BLaER1 treated with 17β-estradiol and CSF1 and Interleukin-3, amounts not matched to agents 10 nM and 100 nM (cell line): ENCODE measurements around the gene TAF1C.
"Not testable (repeated sequence)": the region's sequence is repeated elsewhere in the genome, so short reads cannot be mapped to it uniquely, and the experiment has no call there.

Experiments
- H3K27ac ChIP-seq, 11 experiments: shearing (Covaris generic); formaldehyde crosslinking; 2 replicates each; pipeline ENCODE4 v1.8.1; 2022
- H3K27me3 ChIP-seq, 11 experiments: shearing (Covaris generic); formaldehyde crosslinking; 2 replicates each; pipeline ENCODE4 v1.8.1; 2022
- H3K36me3 ChIP-seq, 11 experiments: shearing (Covaris generic); formaldehyde crosslinking; 2 replicates each; pipeline ENCODE4 v1.8.1; 2022
- H3K4me1 ChIP-seq, 10 experiments: shearing (Covaris generic); formaldehyde crosslinking; 2 replicates each; pipeline ENCODE4 v1.8.1; 2022
- H3K4me2 ChIP-seq, 11 experiments: shearing (Covaris generic); formaldehyde crosslinking; 2 replicates each; pipeline ENCODE4 v1.8.1; 2022
- H3K4me3 ChIP-seq, 10 experiments: shearing (Covaris generic); formaldehyde crosslinking; 2 replicates each; pipeline ENCODE4 v1.8.1; 2022
- H3K9ac ChIP-seq, 11 experiments: shearing (Covaris generic); formaldehyde crosslinking; 2 replicates each; pipeline ENCODE4 v1.8.1; 2022
- H3K9me3 ChIP-seq, 11 experiments: shearing (Covaris generic); formaldehyde crosslinking; replicated peaks in 1 of 11; 2 replicates each; pipeline ENCODE4 v1.8.1; 2022
- H4K20me1 ChIP-seq, 11 experiments: shearing (Covaris generic); formaldehyde crosslinking; 2 replicates each; pipeline ENCODE4 v1.8.1; 2022
- Cebpa-rat ChIP-seq, 11 experiments: shearing (Covaris generic); IDR thresholded peaks; 2 replicates each; pipeline ENCODE4 v1.8.1; 2022

The TAF1C gene

GRCh38 chr16:84214451-84215066 lies 27.7 kb upstream of the TAF1C start:
- Histone ChIP-seq H3K9ac (no peak overlapping the region), H3K9me3 (peaks cover 10 to 18% (median 15%) of the 10 kb centered on the region in 11 experiments; a peak in 21 of 22 replicates), H3K4me2 (peak overlapping the region in 8 of 11 experiments; percentile 17 to 64 (median 46); a peak in 15 of 22 replicates), H3K27ac (no peak overlapping the region), H3K4me1 (peaks cover 0 to 12% (median 9%) of the 10 kb centered on the region in 10 experiments; a peak in 14 of 20 replicates), H3K36me3 (no peaks in the 10 kb centered on the region), H3K27me3 (no peaks in the 10 kb centered on the region), H3K4me3 (no peak overlapping the region), H4K20me1 (no peaks in the 10 kb centered on the region; a peak in 1 of 22 replicates)
- no peak for TF ChIP-seq Cebpa-rat (IDR thresholded peaks at IDR 0.05)

GRCh38 chr16:84212631-84213030 lies 25.8 kb upstream of the TAF1C start:
- H4K20me1 ChIP-seq = no peaks in the 10 kb centered on the region; a peak in 1 of 22 replicates
- H3K9me3 ChIP-seq = peaks cover 20 to 31% (median 26%) of the 10 kb centered on the region in 11 experiments
- no peak overlapping the region for H3K9ac ChIP-seq
- H3K36me3 ChIP-seq = no peaks in the 10 kb centered on the region
- H3K4me2 ChIP-seq = no peak overlapping the region
- H3K27ac ChIP-seq = no peak overlapping the region
- H3K4me3 ChIP-seq = no peak overlapping the region
- no peak for TF ChIP-seq Cebpa-rat (IDR thresholded peaks at IDR 0.05)
- peaks cover 0 to 20% (median 9%) of the 10 kb centered on the region in 10 experiments; a peak in 14 of 20 replicates for H3K4me1 ChIP-seq
- no peaks in the 10 kb centered on the region for H3K27me3 ChIP-seq

GRCh38 chr16:84212154-84212553 lies 25.3 kb upstream of the TAF1C start:
- no peaks in the 10 kb centered on the region; a peak in 1 of 22 replicates for H4K20me1 ChIP-seq
- H3K4me3 ChIP-seq = no peak overlapping the region
- peaks cover 20 to 31% (median 26%) of the 10 kb centered on the region in 11 experiments for H3K9me3 ChIP-seq
- H3K27ac ChIP-seq = no peak overlapping the region
- no peaks in the 10 kb centered on the region for H3K27me3 ChIP-seq
- H3K4me2 ChIP-seq = no peak overlapping the region
- H3K9ac ChIP-seq = no peak overlapping the region
- H3K4me1 ChIP-seq = peaks cover 0 to 20% (median 9%) of the 10 kb centered on the region in 10 experiments; a peak in 14 of 20 replicates
- TF ChIP-seq Cebpa-rat (IDR thresholded peaks at IDR 0.05) = no peak
- no peaks in the 10 kb centered on the region for H3K36me3 ChIP-seq

GRCh38 chr16:84209989-84210388 lies 23.1 kb upstream of the TAF1C start:
- Histone ChIP-seq H3K27ac (no peak overlapping the region), H3K9ac (no peak overlapping the region), H3K36me3 (no peaks in the 10 kb centered on the region), H3K4me3 (no peak overlapping the region), H3K9me3 (peaks cover 20 to 31% (median 26%) of the 10 kb centered on the region in 11 experiments), H3K4me1 (peaks cover 0 to 18% (median 8%) of the 10 kb centered on the region in 10 experiments; a peak in 14 of 20 replicates), H3K4me2 (no peak overlapping the region), H3K27me3 (no peaks in the 10 kb centered on the region), H4K20me1 (no peaks in the 10 kb centered on the region)
- TF ChIP-seq Cebpa-rat (IDR thresholded peaks at IDR 0.05) = no peak

GRCh38 chr16:84207879-84208278 lies 21.0 kb upstream of the TAF1C start:
- Histone ChIP-seq H3K4me3 (no peak overlapping the region), H3K27ac (no peak overlapping the region), H3K9me3 (peaks cover 20 to 31% (median 26%) of the 10 kb centered on the region in 11 experiments), H3K27me3 (no peaks in the 10 kb centered on the region), H3K4me1 (peaks cover 0 to 8% (median 0%) of the 10 kb centered on the region in 10 experiments; a peak in 7 of 20 replicates), H3K9ac (no peak overlapping the region), H3K36me3 (no peaks in the 10 kb centered on the region), H3K4me2 (peak overlapping the region in 1 of 11 experiments; percentile 30; a peak in 1 of 22 replicates), H4K20me1 (no peaks in the 10 kb centered on the region)
- TF ChIP-seq Cebpa-rat (IDR thresholded peaks at IDR 0.05) = no peak

- H3K27me3 ChIP-seq = no peaks in the 10 kb centered on the region
- peaks cover 0 to 8% (median 0%) of the 10 kb centered on the region in 10 experiments; a peak in 7 of 20 replicates for H3K4me1 ChIP-seq
- no peaks in the 10 kb centered on the region for H3K36me3 ChIP-seq
- H3K9me3 ChIP-seq = peaks cover 20 to 31% (median 26%) of the 10 kb centered on the region in 11 experiments
- H3K27ac ChIP-seq = no peak overlapping the region
- H3K4me3 ChIP-seq = no peak overlapping the region
- H4K20me1 ChIP-seq = no peaks in the 10 kb centered on the region
- TF ChIP-seq Cebpa-rat (IDR thresholded peaks at IDR 0.05) = no peak
- no peak overlapping the region for H3K4me2 ChIP-seq
- H3K9ac ChIP-seq = no peak overlapping the region
Observed at GRCh38 chr16:84207251-84207650, 20.4 kb upstream of the TAF1C start.

- Histone ChIP-seq H3K27me3 (no peaks in the 10 kb centered on the region), H3K4me3 (no peak overlapping the region), H3K9me3 (peaks cover 20 to 29% (median 26%) of the 10 kb centered on the region in 11 experiments), H3K9ac (no peak overlapping the region), H3K27ac (no peak overlapping the region), H3K4me1 (peaks cover 0 to 8% (median 0%) of the 10 kb centered on the region in 10 experiments; a peak in 7 of 20 replicates), H3K36me3 (no peaks in the 10 kb centered on the region), H3K4me2 (no peak overlapping the region), H4K20me1 (no peaks in the 10 kb centered on the region)
- no peak for TF ChIP-seq Cebpa-rat (IDR thresholded peaks at IDR 0.05)
Observed at GRCh38 chr16:84205976-84206691, 19.3 kb upstream of the TAF1C start.

- H3K27me3 ChIP-seq, H3K4me2 ChIP-seq, H3K9ac ChIP-seq, H3K36me3 ChIP-seq, H4K20me1 ChIP-seq, H3K27ac ChIP-seq, H3K4me3 ChIP-seq: not testable (repeated sequence)
- H3K9me3 ChIP-seq = peaks cover 11 to 20% (median 18%) of the 10 kb centered on the region in 11 experiments
- H3K4me1 ChIP-seq = peaks cover 2 to 12% (median 4%) of the 10 kb centered on the region in 10 experiments
Observed at GRCh38 chr16:84205123-84205522, 18.3 kb upstream of the TAF1C start.

- H3K4me3 ChIP-seq, H3K27ac ChIP-seq, H3K9ac ChIP-seq, H3K36me3 ChIP-seq, H3K27me3 ChIP-seq, H3K4me2 ChIP-seq, H4K20me1 ChIP-seq: not testable (repeated sequence)
- Histone ChIP-seq H3K4me1 (peaks cover 8 to 18% (median 9%) of the 10 kb centered on the region in 10 experiments), H3K9me3 (peaks cover 5 to 14% (median 13%) of the 10 kb centered on the region in 11 experiments; a peak in 21 of 22 replicates)
Observed at GRCh38 chr16:84204551-84204950, 17.7 kb upstream of the TAF1C start.
